GM08714 (cell line): Measurements from ENCODE around the gene MEPCE.
A peak's percentile ranks its signal among the peaks of the same experiment; 100 is the strongest.

Source experiments
- H3K4me3 ChIP-seq: fragments of 200-500 bp; sonication (Bioruptor generic); 2 replicates; pipeline ENCODE4 v1.5.1; 2014; ENCODE audit warnings: mild to moderate bottlenecking, low read length, inconsistent platforms
- ZNF274 ChIP-seq: IDR thresholded peaks from 2 replicates; pipeline ENCODE4 v1.6.1; 2012; ENCODE audit warnings: mild to moderate bottlenecking, low read depth, low read length

Gene MEPCE

GRCh38 chr7:100472854-100473499 is 43.3 kb downstream of the MEPCE start:
- no peak overlapping the region; the same call in 1 of the 2 replicates for H3K4me3 ChIP-seq
- no peak for TF ChIP-seq ZNF274

DNA sequence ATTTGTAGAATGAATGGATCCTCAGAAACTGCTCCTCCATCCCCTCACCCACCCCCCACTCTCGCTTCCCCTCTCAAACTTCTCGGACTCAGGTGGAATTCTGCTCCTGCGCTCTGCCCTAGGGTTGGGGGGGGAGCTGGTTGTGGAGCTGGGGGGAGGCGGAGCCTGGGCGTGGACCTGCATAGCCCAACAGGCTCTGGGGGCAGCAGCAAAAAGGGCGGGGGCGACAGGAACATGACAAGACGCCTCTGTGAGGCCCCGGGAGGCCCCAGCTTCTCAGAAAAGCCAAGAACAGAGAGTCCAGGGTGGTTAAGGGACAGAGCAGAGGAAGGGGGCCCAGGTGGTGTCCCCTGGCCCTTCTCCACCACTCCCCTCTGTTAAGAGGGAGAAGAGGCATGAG is 45.9 kb downstream of the MEPCE start:
- peak overlapping the region; percentile 43; the same call in 1 of the 2 replicates for H3K4me3 ChIP-seq

GRCh38 chr7:100476101-100476780 is 46.6 kb downstream of the MEPCE start:
- no peak for TF ChIP-seq ZNF274
- peak overlapping the region; percentile 76; the same call in 1 of the 2 replicates for H3K4me3 ChIP-seq

More for the DNA sequence above, 45.9 kb downstream of the MEPCE start:
- no peak for TF ChIP-seq ZNF274

DNA sequence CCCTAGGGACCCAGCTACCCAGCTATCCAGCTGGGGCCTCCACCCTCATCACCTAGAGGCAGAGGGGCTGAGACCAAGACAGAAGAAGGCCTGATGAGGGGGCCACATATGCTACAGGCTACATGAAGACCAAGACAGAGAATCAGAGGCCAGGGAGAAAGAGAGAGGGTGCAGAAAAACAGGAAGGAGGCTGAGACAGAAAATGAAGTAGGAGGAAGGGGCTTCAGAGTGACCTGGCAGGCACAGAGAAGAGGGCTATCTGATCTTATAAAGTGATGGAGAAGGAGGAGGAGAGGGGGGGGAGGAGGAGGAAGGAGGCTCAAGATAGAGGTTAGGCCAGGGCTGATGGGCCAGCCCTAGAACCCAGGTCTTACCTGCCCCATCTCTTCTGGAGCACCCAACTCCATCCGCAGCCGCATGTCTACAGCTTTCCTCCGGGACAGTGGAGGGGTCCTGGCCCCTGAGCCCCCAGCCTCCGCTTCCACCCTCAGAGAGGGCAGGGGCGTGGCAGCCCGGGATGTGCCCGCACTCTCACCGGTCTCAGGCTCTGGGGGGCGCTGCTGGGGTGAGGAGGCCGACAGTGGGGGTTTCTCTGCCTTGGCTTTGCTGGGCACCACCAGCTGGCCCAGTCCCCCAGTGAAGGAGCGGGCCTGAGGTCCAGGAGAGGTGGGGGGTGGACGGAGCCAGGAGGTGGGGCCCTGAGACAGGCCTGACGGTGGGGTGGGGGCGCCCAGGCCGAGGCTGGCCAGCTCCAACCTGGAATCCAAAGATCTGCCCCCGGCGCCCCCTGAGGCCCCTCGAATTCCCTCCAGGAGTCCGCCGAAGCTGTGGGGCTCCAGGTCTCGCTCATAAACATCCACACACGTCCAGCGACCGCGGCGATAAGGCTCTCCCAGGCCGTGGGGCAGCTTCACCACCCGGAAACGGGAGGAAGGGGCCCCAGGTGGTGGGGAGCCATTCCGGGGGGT is 47.6 kb downstream of the MEPCE start:
- TF ChIP-seq ZNF274: no peak
- H3K4me3 ChIP-seq: peak overlapping the region; percentile 76

DNA sequence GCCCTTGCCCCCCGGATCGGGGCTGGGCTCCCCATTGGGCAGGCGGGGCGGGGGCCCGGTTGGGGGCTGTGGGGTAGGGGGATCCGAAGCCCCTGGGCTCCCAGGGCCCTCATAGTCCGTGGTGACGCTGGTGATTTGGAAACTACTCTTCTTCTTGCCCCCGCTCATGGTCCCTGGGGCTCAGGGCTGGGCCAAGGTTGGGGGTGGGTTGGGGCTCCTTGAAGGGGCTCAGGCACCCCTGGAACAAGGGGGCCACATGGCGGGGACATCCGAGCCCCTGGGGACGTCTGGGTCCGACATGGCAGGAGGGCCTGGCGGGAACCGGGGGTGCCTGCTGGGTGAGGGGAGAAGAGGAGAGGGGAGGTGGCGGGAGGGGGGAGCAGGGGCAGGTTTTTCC is 48.2 kb downstream of the MEPCE start:
- no peak for TF ChIP-seq ZNF274
- peak overlapping the region; percentile 76 for H3K4me3 ChIP-seq

GRCh38 chr7:100478958-100479660 is 49.5 kb downstream of the MEPCE start, which contains the start of gene TSC22D4:
TSC22D4 (minus strand) TSS chr7:100479214; CDS start chr7:100478038, 1,176 bp downstream.
- peak within 1 kb of the TSS; percentile 76 for H3K4me3 ChIP-seq
- TF ChIP-seq ZNF274: no peak

- no peak for TF ChIP-seq ZNF274
- no peak overlapping the region for H3K4me3 ChIP-seq
Observed at GRCh38 chr7:100481466-100481865, 51.8 kb downstream of the MEPCE start.

GRCh38 chr7:100482728-100483089 is 53.1 kb downstream of the MEPCE start:
- H3K4me3 ChIP-seq: peak overlapping the region; percentile 67
- no peak for TF ChIP-seq ZNF274

GRCh38 chr7:100483090-100483721 is 53.6 kb downstream of the MEPCE start:
- no peak for TF ChIP-seq ZNF274
- H3K4me3 ChIP-seq: peak overlapping the region; percentile 67
